Measurements from ENCODE around the gene GFOD2. TPM values are rescaled to one million over a fixed set of nuclear protein-coding genes. Genes with fewer than 3 reads are reported as not detected.

The GFOD2 gene
- total RNA-seq = 9.8 and 10.4 TPM in 2 replicates
- polyA plus RNA-seq = 7.5 and 12.4 TPM in 2 replicates

GRCh38 chr16:67719048-67719777 lies at the start of gene GFOD2:
TSS of gene GFOD2 (minus strand) at chr16:67719316. CDS start at chr16:67685715, 33,601 bp downstream.
- Histone ChIP-seq H3K9me2 (replicated peaks; ENCODE audit: insufficient read depth) (no peaks in the 10 kb centered on the region), H3K27me3 (peaks cover 12% of the 10 kb centered on the region), H3K4me3 (peak within 1 kb of the TSS; percentile 89), H4K20me1 (ENCODE audit: insufficient read depth, poor library complexity, severe bottlenecking) (peaks cover 3% of the 10 kb centered on the region), H2AFZ (peak within 1 kb of the TSS; percentile 77), H3K36me3 (replicated peaks; ENCODE audit: insufficient read depth, low read depth) (no peaks in the 10 kb centered on the region), H3K27ac (peak within 1 kb of the TSS; percentile 81), H3K79me2 (peaks cover 43% of the 10 kb centered on the region), H3K9me3 (ENCODE audit: low read depth) (no peaks in the 10 kb centered on the region), H3K4me2 (peak within 1 kb of the TSS; percentile 88), H3K4me1 (ENCODE audit: insufficient read depth) (peaks cover 9% of the 10 kb centered on the region)
- peak; percentile 97 for DNase-seq (ENCODE audit: low spot score)
- under 1% methylated on average over 56 of the region's 59 CpGs for WGBS (ENCODE audit: low lambda C conversion rate, missing lambda C conversion rate)
- no peak for TF ChIP-seq EZH2phosphoT487 (IDR thresholded peaks at IDR 0.05; ENCODE audit: low read depth, severe bottlenecking, unreplicated experiment)
- TF ChIP-seq CTCF (IDR thresholded peaks at IDR 0.05; ENCODE audit: poor library complexity) = no peak
- no peak for TF ChIP-seq EZH2 (IDR thresholded peaks at IDR 0.05; ENCODE audit: borderline replicate concordance)

GRCh38 chr16:67767953-67768352 lies 48.8 kb upstream of the GFOD2 start:
- H3K4me2 ChIP-seq = no peak overlapping the region
- no peak overlapping the region for H2AFZ ChIP-seq
- H4K20me1 ChIP-seq (ENCODE audit: insufficient read depth, poor library complexity, severe bottlenecking) = peaks cover 9% of the 10 kb centered on the region
- no peak overlapping the region for H3K27ac ChIP-seq
- no peaks in the 10 kb centered on the region for H3K27me3 ChIP-seq
- no peaks in the 10 kb centered on the region for H3K9me2 ChIP-seq (replicated peaks; ENCODE audit: insufficient read depth)
- H3K9me3 ChIP-seq (ENCODE audit: low read depth) = no peaks in the 10 kb centered on the region
- 70% methylated on average over 7 of the region's 7 CpGs for WGBS (ENCODE audit: low lambda C conversion rate, missing lambda C conversion rate)
- H3K4me1 ChIP-seq (ENCODE audit: insufficient read depth) = no peaks in the 10 kb centered on the region
- TF ChIP-seq CTCF (IDR thresholded peaks at IDR 0.05; ENCODE audit: poor library complexity) (no peak), EZH2 (IDR thresholded peaks at IDR 0.05; ENCODE audit: borderline replicate concordance) (no peak), EZH2phosphoT487 (IDR thresholded peaks at IDR 0.05; ENCODE audit: low read depth, severe bottlenecking, unreplicated experiment) (no peak)
- H3K79me2 ChIP-seq = peaks cover 7% of the 10 kb centered on the region
- peak; percentile 29 for DNase-seq (ENCODE audit: low spot score)
- no peaks in the 10 kb centered on the region for H3K36me3 ChIP-seq (replicated peaks; ENCODE audit: insufficient read depth, low read depth)
- H3K4me3 ChIP-seq = no peak overlapping the region

- H3K4me1 ChIP-seq (ENCODE audit: insufficient read depth) = no peaks in the 10 kb centered on the region
- H3K27ac ChIP-seq = no peak overlapping the region
- H3K4me3 ChIP-seq = no peak overlapping the region
- H2AFZ ChIP-seq = no peak overlapping the region
- TF ChIP-seq EZH2phosphoT487 (IDR thresholded peaks at IDR 0.05; ENCODE audit: low read depth, severe bottlenecking, unreplicated experiment) = no peak
- no peak for TF ChIP-seq CTCF (IDR thresholded peaks at IDR 0.05; ENCODE audit: poor library complexity)
- TF ChIP-seq EZH2 (IDR thresholded peaks at IDR 0.05; ENCODE audit: borderline replicate concordance) = no peak
- peaks cover 8% of the 10 kb centered on the region for H3K79me2 ChIP-seq
- H3K9me3 ChIP-seq (ENCODE audit: low read depth) = no peaks in the 10 kb centered on the region
- 89% methylated on average over 4 of the region's 4 CpGs for WGBS (ENCODE audit: low lambda C conversion rate, missing lambda C conversion rate)
- no peaks in the 10 kb centered on the region for H3K36me3 ChIP-seq (replicated peaks; ENCODE audit: insufficient read depth, low read depth)
- no peaks in the 10 kb centered on the region for H4K20me1 ChIP-seq (ENCODE audit: insufficient read depth, poor library complexity, severe bottlenecking)
- no peak for DNase-seq (ENCODE audit: low spot score)
- no peak overlapping the region for H3K4me2 ChIP-seq
- H3K9me2 ChIP-seq (replicated peaks; ENCODE audit: insufficient read depth) = no peaks in the 10 kb centered on the region
- no peaks in the 10 kb centered on the region for H3K27me3 ChIP-seq
Observed at GRCh38 chr16:67766291-67766690, 47.2 kb upstream of the GFOD2 start.

All from hepatocyte (in vitro differentiated cells).